Activated CD4-positive, alpha-beta T cell treated with anti-CD3 and anti-CD28 coated beads, Interleukin-10, Interleukin-2, amounts not matched to agents 100 ng/mL and 50 ng/mL, durations not matched to agents 16 hours and 8 hours (primary cell): ENCODE results near the gene MED29.
A peak's percentile ranks its signal among the peaks of the same experiment; 100 is the strongest.

Experiments used
- DNase-seq: peaks from one replicate; pipeline ENCODE4 v3.0.0-alpha.2; 2020

Gene MED29, protein sequence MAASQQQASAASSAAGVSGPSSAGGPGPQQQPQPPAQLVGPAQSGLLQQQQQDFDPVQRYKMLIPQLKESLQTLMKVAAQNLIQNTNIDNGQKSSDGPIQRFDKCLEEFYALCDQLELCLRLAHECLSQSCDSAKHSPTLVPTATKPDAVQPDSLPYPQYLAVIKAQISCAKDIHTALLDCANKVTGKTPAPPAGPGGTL

DNA sequence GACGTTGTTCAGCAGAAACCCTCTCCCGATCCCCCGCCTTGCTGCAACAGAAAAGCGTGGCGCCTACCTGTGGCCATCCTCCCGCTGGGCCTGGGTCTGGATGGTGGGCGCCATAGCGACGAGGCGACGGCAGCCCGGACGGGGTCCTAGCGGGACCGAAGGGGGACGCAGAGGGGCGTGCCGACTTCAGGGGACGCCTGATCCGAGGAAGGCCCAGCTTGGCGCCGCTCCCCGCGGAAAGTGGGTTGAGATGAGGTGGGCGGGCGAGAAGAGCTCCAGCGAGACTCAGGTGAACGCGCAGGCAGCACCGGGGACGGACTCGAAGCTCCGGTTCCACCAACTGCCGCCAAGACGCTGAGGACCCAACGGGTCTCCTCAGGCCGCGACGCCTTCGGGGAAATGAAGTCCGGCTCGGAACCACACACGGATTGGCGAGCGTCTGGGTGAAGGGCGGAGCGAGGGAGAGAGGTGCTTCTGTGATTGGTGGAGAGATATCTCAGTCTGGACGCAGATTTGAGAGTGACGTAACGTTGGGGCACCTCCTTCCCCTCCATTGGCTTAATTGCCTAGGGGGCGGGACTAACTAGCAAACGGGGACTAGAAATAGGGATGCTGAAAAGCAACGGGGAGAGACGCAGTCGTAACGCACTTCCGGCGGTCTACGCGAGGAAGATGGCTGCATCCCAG is at the start of gene MED29, which contains the start of gene PAF1:
Gene MED29 (plus strand): TSS at position 628 of the 687 bp plus-strand sequence. CDS start 45 bp downstream, at position 673.
Gene PAF1 (minus strand): TSS at position 356 of the 687 bp plus-strand sequence. CDS start 242 bp downstream, at position 114.
- peak; percentile 99 for DNase-seq

DNA sequence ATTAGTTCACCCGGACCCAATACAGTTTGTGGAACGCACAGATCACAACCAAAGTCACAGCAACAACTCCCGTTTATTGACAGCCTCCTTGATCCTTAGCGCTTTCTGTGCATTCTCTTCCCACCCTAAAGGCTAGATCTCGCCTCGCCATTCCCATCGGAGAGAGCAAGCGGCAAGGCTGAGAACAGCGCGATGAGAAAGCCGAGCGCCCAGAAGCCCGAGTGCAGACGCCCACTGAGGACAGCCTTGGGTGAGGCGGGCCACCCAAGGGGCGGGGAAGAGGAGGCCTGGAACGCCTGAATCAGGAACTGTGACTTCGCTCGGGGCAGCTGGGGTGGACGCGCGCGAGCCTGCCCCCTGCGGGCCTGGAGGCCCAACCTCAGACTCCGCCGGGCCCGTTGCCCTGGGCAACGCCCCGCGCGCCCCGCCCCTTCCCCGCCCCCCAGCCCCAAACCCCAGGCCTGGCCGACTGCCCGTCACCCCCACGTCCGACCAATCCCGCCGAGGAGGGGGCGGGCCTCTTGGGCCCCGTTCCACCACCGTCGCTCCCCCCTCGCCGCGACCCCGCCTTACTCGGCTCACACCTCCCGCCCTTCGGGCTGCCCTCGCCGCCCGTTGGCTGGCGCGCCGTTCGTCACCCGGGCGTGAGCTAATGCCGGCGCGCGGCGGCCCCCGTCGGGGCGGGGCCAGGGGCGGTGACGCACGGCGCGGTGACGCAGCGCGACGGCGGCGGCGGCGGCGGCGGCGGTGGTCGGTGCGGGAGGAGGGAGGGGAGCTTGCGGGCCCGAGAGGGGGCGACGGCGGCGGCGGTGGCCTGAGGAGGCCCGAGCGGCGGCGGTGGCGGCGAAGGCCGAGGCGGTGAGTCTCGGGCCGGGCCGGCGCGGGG is 49.2 kb upstream of the MED29 start, which contains the start of gene SAMD4B:
Gene SAMD4B (plus strand): TSS at position 703 of the 886 bp plus-strand sequence. CDS start 14,473 bp downstream, outside the sequence.
- peak; percentile 100 for DNase-seq

DNA sequence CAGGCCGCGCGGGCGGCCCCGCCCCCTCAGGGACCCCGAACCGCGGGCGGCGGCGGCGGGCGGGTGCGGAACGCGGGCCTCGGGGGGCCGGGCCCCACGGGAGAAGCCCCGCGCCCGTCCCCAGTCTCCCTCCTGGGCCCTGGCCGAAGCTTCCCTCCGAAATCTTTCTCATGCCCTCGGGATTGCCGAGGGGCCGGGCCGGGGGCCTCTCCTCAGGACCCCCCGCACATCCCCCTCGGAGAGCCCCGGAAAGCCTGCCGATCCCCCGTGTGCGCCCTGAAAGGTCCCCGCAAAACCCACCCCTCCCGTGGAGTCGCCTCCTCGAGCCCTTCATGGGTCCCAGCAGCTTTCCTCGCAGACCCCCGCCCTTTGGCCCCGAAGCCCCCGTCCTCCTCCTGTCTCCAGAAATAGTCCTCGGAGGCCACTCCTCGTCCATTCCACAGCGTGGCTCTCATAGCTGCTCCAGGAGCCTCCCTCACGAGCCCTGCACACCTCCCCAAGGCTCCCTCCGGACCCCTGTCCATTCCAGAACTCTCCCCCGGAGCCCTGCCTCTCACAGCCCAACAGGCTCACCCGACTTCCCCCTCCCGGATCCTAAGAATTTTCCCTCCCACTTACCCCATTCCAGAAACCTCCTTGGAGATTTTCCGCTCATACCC is 48.4 kb upstream of the MED29 start:
- DNase-seq = no peak

DNA sequence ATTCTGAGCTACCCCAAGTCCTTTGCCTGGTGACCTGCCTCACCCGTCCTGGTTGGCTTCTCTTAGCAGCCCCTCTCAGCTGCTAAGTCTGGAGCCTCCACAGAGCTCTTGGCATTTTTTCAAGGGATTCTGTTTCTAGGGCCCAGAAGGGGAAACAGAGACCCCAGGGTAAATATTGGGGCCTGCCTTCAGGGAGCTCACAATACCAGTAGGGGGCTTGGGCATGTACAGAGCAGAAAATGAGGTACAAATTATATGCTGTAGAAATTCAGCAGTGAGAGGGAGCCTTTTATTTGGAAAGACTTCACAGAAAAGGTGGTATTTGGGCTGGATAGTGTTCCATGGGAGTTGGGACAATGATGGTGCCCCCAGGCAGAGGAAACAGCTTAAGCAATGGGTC is 45.2 kb upstream of the MED29 start:
- DNase-seq = no peak

DNA sequence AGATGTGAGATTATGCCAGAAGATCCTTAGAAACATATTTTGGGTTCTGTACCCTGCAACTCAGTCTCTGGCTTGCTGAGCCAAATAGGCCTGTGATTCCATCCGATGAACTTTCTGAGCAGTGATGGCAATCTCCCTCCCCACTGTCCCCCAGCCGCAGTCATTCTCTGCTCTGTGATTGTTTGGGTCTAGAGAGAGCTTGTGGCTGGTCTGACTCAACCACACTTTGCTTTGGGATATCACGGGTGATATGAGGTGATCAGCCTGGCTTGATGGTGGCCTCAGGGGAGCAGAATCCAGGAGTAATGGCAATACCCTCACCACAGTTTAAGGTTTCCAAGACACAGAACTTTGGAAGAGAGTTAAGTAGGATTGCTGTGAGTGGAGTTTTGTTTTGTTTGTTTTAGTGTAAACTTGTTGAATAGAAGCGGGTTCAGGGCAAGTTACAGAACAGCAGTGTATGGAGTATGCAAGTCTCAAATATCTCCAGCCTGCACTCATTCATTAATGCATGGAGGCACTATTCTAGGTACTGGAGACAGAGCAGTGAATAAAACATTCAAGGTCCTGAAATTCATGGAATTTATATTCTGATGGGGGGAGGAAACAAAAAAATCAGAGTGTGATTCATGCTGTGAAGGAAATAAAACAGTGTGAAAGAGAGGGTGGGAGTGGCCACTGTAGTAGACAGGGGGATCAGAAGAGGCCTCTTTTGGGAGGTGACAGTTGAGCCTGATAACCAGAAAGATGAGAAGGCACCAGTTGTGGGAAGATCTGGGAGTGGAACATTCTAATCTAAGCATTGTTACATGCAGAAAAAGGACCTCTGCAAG is 43.6 kb upstream of the MED29 start:
- DNase-seq = peak; percentile 28

DNA sequence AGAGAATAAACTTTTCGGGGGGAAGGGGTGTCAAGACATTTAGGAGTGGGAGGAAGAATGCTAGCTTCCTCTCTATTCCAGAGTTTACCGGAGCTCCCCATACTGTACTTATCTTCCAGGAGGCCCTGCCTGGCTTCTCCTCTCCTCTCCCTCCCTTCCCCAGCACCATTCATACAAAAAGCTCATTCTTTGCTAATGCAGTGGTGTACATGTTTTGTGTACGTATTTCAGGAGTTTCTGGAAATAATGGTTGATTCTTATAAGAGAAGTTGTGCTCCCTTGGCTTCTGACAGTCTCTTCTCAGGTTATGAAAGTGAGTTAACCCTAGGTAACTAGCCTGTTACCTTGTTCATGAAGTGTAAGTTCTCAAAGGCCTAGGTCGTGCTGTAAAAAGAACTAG is 41.9 kb upstream of the MED29 start:
- DNase-seq = no peak

DNA sequence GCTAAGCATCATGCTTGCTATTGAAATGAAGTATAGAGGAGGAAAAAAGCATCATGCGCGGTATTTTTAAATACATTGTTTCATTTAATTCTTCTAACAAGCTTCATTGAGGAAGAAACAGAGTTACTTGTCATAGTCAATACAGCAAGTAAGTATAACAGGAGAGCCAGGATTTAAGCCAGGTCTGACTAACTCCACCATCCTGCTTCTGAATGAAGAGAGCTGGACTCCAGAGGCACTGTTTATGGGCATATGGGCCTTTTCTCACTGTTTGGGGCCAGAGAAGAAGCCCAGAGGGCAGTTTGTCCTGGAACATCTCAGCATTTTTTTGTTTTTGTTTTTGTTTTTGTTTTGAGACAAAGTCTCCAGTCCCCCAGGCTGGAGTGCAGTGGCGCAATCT is 41.0 kb upstream of the MED29 start:
- no peak for DNase-seq

DNA sequence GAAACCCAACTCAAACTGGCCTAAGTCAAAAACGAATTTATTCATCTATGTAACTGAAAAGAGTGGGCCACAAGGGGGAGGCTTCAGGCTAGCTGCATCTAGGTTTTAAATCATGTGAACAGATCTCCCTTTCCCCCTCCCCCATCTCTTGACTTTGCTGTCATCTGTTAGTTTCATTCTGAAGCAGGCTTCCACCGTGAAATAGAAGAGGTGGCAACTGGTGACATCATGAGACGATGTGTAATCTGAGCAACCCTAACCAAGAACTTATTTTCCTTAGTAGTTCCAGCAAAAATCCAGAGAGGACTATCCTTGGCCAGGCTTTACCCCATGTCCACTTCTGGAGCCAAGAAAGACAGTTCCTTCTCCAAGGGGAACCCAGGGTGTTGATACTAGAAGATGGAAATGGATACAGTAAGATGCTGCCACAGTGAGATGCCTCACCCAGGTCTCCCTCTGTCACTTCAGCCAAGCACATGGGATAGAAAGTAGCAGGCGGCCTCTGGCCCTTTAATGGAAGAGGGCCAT is 39.6 kb upstream of the MED29 start:
- DNase-seq = peak; percentile 94

DNA sequence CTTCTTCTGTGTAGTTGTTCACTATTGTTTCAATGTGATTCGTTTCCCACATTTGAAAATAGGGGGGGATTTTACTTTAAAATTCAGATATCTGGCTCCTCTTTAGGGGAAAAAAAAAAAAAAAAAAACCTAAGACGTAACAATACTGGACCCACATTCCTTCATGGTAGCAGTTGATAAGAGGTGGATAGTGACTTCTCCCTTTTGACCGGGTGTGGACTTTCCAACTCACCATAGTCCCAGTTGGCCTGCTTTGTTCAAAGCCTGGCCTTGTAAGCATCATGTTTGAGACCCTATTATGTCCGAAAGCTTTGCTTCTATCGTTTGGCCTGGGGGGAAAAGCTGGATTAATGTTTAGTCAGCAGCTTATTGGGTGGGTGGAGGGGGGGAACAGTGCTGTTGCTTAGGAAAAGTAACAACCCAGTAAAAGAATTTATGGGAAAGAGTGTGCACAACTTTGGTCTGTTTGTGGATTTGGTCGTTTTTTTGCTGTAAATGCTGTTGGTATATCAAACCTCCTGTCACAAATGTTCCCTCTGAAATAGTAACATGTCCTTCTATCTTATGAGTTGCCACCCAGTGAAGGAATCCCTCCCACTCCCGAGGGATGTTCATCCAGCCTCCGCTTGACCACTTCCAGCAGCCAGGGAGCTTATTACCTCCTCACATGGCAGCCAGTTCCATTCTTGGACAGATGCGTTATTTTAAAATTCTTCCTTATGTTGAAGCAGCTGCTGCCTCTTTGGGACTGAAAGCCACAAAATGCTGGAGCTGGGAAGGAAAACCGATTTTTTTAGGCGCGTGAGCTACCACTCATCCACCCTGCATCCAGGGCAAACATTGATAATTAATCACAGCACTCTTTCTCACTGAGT is 38.6 kb upstream of the MED29 start:
- no peak for DNase-seq

DNA sequence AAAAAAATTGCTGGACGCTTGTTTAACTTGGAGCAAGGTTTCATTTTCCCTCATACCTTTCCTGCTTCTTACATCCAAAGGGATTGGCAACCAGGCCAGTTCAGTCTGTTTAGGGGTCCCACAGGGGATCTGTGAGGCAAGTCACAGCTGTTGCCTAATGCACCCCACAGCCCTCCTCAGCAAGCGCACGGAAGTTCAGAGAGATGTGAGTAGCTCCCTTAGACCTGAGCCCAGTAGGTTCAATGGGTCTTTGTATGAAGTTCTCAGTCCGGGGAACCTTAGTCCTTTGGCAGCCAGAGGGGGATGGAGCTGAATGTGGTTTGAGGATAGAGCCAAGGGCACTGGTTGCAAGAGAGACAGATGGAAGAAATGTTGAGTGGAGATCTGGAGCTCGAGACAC is 35.9 kb upstream of the MED29 start:
- DNase-seq = no peak

DNA sequence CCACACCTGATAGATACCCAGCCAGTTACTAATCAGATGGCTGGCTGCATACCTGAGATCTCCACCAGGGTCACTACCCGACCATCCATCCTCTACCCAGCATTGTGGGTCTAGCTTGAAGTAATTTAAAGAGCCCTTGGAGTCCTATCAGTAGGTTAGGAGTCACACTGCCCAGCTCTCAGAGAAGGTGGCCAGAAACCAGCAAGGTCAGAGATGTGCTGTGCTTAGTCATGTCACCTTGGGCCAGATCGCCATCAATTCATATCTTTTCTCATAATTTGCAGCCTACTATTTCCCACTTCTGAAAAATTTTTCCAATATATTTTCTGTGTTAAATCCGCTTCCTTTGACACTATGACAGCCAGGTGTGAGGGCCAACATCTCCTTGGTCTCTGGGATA is 35.1 kb upstream of the MED29 start:
- no peak for DNase-seq

DNA sequence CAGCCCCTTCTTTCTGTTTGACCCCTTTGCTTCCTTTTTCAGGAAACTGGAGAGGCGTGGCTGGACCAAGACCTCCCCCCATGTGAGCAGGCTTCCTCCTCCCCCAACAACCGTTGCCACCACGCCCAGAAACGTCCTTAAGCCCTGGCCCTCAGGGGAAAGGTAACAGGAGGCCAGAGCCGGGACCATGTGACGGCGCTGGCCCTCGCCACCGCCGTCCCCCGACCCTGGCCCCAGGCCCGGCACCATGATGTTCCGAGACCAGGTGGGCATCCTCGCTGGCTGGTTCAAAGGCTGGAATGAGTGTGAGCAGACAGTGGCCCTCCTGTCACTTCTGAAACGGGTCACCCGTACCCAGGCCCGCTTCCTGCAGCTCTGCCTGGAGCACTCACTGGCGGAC is 34.5 kb upstream of the MED29 start:
- no peak for DNase-seq

DNA sequence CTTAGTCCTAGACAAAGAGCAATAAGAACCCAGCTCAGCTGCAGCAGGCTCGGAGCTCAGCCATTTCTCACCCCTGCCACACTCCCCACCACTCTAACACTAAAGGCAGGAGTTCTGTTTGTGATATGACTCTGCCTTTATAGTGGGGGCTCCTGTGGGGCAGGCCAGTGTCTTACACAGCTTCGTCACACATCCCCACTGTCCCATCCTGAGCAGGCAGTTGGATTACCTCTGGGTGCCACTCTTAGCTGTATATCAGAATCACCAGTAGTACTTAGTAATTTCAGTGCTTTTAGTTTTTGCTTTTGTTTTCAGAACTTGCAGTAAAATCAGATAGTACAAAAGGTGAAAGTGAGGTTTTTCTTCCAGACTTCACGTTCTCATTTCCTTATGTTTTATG is 32.2 kb upstream of the MED29 start:
- DNase-seq = no peak

DNA sequence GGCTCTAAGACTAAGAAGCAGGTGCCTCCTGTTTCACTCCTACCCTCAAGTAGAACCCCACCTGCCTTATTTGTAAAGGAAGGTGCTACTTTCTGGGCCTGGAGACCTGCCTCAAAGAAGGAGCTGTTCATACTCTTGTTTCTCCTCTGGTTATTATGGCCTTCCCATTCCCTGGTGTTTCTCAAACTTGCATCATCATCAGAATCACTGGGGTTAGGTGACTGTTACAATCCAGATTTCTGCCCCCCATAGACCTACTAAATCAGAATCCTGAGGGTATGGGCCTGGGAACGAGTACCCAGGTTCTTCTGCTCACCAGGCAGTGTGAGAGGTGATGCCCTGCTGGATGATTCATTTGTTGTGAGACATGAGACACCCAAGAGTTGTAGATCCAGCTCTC is 30.6 kb upstream of the MED29 start:
- DNase-seq = no peak

DNA sequence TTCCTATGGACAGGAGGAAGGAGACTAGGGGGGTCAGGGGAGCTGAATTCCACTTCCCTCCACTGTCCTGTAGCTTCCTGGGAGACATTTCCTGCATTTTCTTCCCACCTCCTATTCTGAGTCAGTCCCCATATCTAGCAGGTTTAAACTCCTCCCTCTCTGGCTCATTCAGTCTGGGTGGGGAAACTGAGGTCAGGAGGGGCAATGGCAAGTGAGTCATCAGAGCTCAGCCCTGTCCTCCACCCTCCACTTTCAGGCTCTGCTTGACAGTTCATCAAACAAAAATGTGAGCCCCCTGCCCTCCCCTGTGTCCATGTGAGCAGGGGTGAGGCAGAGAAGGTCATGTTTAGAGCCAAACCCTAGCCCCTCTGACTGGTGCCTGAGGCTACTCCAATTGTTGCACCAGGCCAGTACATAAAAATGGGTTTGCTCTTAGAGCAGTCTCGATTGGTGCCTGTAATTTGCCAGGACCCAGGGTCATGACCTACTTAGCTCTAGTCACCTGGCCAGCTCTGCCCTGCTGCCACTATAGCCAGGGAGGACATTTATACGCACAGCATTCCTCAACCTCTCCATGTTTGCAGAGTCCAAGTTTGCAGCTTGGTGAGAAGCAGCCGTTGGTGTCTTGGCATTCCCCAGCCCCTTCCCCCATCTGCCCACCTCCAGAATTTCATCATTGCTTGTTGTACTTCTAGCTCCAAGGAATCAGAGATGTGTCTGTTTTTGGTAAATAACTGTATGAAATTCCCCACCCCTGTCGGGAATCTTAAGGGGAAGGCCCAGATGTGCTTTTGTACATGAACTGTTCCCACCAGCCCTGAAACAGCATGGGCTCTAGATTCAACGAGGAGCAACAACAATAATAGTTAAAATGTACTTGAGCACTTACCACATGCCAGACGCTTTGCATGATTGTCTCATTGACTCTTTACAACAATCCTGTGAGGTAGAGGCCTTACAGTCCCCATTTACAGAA is 28.2 kb upstream of the MED29 start:
- no peak for DNase-seq

DNA sequence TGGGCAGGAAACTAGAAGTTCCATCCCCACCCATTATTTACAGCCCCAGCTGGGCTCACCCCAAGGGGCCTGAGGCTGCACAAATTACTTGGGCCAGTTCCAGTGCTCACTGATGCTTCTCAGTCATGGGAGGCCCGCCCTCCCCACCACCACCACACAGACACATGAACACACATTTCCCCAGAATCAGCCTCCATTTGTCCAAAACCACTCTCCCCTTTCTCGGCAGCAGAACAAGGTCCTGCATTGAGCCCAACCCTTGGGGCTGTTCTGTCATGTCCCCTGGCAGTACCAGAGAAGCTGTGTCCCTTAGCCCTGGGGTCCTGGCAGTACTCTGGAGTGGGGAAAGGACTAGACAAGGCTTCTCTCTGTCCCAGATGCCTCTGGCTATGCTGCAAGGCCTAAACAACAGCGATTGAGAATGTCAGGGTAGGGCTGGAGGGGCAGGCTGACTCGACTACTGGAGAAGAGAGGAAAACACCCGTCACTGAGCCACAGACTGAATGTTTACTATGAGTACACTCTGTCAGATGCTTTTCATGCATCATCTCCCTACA is 27.2 kb upstream of the MED29 start:
- no peak for DNase-seq

DNA sequence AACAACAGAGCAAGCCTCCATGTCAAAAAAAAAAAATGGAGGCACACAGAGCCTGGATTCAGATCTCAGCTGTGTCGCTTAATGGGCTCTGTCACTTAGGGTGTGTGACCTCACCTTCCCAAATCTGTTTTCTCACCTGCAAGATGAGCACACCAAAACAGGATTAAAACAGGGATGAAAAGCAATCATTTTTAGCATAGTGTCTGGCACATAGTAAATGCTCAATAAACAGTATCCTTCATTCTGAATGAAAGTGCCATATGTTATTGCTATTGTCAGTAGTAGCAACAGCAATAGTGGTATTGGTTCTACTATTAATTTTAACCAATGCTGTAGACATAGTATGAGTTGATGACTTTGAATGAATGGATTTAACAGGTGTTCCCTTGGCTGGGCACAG is 25.6 kb upstream of the MED29 start:
- DNase-seq = no peak

DNA sequence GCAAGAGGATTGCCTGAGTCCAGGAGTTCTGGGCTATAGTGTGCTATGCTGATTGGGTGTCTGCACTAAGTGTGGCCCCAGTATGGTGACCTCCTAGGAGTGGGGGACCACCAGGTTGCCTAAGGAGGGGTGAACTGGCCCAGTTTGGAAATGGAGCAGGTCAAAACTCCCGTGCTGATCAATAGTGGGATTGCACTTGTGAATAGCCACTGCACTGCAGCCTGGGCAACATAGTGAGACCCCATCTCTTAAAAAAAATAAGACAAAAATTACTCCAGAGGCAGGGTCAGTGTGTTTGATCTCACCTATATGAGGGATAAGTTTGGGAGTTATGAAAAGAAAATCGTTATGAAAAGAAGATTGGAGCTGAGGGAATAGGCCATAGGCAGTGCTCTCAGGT is 22.0 kb upstream of the MED29 start:
- no peak for DNase-seq

DNA sequence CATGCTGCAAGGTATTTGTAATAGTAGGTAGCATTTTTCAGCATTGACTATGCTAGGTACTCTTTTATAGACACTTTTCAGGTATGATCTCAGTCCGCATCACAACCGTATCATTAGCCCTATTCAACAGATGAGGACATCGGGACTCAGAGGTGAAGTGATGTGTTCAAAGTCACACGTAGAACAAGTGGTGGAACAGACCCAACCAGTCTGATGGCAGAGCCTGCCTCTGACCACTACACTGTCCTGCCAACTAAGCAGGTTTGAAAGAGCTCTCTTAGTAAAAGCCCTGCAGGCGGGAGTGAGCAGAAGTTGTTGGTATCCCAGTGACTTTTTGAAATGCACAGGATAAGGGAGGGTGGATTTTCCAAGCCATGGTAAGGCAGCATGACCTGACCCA is 20.4 kb upstream of the MED29 start:
- DNase-seq = no peak
